Tibial nerve (tissue), 4 donors: ENCODE results near the gene COA6. TPM values are rescaled to one million over a fixed set of nuclear protein-coding genes. Genes with fewer than 3 reads are reported as not detected.

Experiments used
- DNase-seq, 2 donors: peaks; one replicate each; pipeline ENCODE4 v3.0.0-alpha.2; 2019; ENCODE audit warnings: low spot score in 2 of 2
- H3K27ac ChIP-seq, 4 donors: fragments of 200-600 bp; sonication (generic) in 3 of 4; one replicate each; pipeline ENCODE4 v1.5.1; 2017 to 2019; ENCODE audit warnings: mild to moderate bottlenecking in 1 of 4
- H3K27me3 ChIP-seq, 2 donors: fragments of 200-600 bp; sonication (generic) in 1 of 2; one replicate each; pipeline versions ENCODE4 v1.5.1 to v1.6.0; 2017 to 2019
- H3K36me3 ChIP-seq, 3 donors: fragments of 200-600 bp; sonication (generic); one replicate each; pipeline ENCODE4 v1.5.1; 2018 to 2019
- H3K4me1 ChIP-seq, 4 donors: fragments of 200-600 bp; sonication (generic) in 3 of 4; one replicate each; pipeline ENCODE4 v1.5.1; 2017 to 2019
- H3K4me3 ChIP-seq, 4 donors: fragments of 200-600 bp; sonication (generic) in 3 of 4; one replicate each; pipeline ENCODE4 v1.5.1; 2017 to 2019; ENCODE audit warnings: mild to moderate bottlenecking in 1 of 4, moderate library complexity in 1 of 4
- H3K9me3 ChIP-seq, 4 donors: fragments of 200-600 bp; sonication (generic) in 3 of 4; one replicate each; pipeline ENCODE4 v1.5.1; 2017 to 2019
- CTCF ChIP-seq, 5 experiments: fragments of 200-600 bp in 3 of 5; fragments of 450-650 bp in 2 of 5; sonication (generic) in 3 of 5; IDR thresholded peaks; one replicate each; pipeline ENCODE4 v1.5.1; 2016 to 2019; ENCODE audit warnings: antibody characterized with exemption in 5 of 5, mild to moderate bottlenecking in 3 of 5, moderate library complexity in 2 of 5
- EP300 ChIP-seq, 2 donors: sonication (generic); formaldehyde crosslinking; IDR thresholded peaks; one replicate each; pipeline ENCODE4 v1.6.1; 2017; ENCODE audit warnings: antibody characterized with exemption in 2 of 2, mild to moderate bottlenecking in 1 of 2
- POLR2A ChIP-seq, 2 donors: fragments of 450-650 bp; IDR thresholded peaks; one replicate each; pipeline ENCODE4 v1.6.1; 2017; ENCODE audit warnings: antibody characterized with exemption in 2 of 2, mild to moderate bottlenecking in 2 of 2, moderate library complexity in 2 of 2
- WGBS, 2 donors: methylation state at CpG; one replicate each; pipeline ENCODE4 v1.1.5; 2018; 5-methylcytosine and 5-hydroxymethylcytosine counted together
- total RNA-seq, 4 donors: library from RNA; depleted of rRNA; stranded (reverse); fragments of >200 nt; gene quantifications; one replicate each; pipeline ENCODE4 v1.1.0, GENCODE V29; 2016

COA6 gene
- total RNA-seq, 4 donors from 2014 or later = 11.1 to 25.6 (median 18.6) TPM

DNA sequence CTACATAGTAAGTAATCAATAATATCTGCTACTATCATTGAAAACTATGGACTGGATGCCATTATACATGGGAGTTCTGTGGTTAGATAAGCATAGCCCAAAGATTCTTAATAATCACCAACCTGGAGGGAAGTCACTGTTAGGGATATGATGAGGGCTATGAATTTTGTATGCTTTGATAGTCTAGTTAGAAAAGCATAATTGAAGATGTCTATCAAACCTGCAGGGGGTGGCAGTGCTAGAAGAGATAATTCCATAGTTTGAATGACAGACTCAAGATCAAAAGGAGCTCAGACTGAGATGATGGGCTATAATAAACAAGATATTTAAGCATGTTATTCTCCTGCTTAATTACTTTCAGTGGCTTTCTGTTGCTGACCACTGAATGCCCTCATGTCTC, 15.4 kb upstream of the COA6 start:
- H3K9me3 ChIP-seq = peaks cover 0 to 2% (median 0%) of the 10 kb centered on the region in 4 donors
- no peak for TF ChIP-seq CTCF (IDR thresholded peaks at IDR 0.05)
- TF ChIP-seq EP300 (IDR thresholded peaks at IDR 0.05) = no peak
- no peak for TF ChIP-seq POLR2A (IDR thresholded peaks at IDR 0.05)
- DNase-seq = no peak
- H3K4me1 ChIP-seq = no peaks in the 10 kb centered on the region
- H3K27ac ChIP-seq = no peak overlapping the region
- no peaks in the 10 kb centered on the region for H3K36me3 ChIP-seq
- no peaks in the 10 kb centered on the region for H3K27me3 ChIP-seq
- no peak overlapping the region for H3K4me3 ChIP-seq

- WGBS, 2 donors = 81 to 92% methylated on average over 3 of the region's 3 CpGs
- Histone ChIP-seq H3K9me3 (no peaks in the 10 kb centered on the region), H3K27me3 (no peaks in the 10 kb centered on the region), H3K4me3 (no peak overlapping the region), H3K27ac (no peak overlapping the region), H3K36me3 (no peaks in the 10 kb centered on the region), H3K4me1 (no peaks in the 10 kb centered on the region)
- no peak for DNase-seq
- TF ChIP-seq CTCF (IDR thresholded peaks at IDR 0.05) = no peak
- no peak for TF ChIP-seq EP300 (IDR thresholded peaks at IDR 0.05)
- TF ChIP-seq POLR2A (IDR thresholded peaks at IDR 0.05) = no peak
Observed at GRCh38 chr1:234361102-234361603, 12.1 kb upstream of the COA6 start.

DNA sequence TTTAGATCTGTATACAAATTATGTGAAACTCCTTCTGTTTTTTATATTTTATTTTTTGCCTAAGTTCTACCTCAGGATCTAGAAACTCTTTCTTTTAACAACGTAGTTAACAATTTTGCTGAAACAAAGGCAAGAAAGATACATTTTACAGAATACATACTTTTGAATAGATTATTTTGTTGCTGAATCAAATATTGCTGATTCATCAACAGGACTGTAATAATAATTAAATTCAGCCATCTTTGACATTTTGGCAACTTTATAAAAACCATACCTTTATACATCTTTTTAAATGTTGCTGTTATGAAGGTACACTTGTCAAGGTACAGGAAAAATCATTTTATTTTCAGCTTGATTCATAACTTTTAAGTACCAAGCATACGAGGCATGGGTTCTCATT, 10.7 kb upstream of the COA6 start:
- no peaks in the 10 kb centered on the region for H3K9me3 ChIP-seq
- H3K27ac ChIP-seq = no peak overlapping the region
- no peaks in the 10 kb centered on the region for H3K27me3 ChIP-seq
- no peaks in the 10 kb centered on the region for H3K36me3 ChIP-seq
- no peaks in the 10 kb centered on the region for H3K4me1 ChIP-seq
- TF ChIP-seq EP300 (IDR thresholded peaks at IDR 0.05) (no peak), CTCF (IDR thresholded peaks at IDR 0.05) (no peak), POLR2A (IDR thresholded peaks at IDR 0.05) (no peak)
- no peak for DNase-seq
- 58 to 67% methylated on average over 2 of the region's 2 CpGs for WGBS, 2 donors
- no peak overlapping the region for H3K4me3 ChIP-seq

DNA sequence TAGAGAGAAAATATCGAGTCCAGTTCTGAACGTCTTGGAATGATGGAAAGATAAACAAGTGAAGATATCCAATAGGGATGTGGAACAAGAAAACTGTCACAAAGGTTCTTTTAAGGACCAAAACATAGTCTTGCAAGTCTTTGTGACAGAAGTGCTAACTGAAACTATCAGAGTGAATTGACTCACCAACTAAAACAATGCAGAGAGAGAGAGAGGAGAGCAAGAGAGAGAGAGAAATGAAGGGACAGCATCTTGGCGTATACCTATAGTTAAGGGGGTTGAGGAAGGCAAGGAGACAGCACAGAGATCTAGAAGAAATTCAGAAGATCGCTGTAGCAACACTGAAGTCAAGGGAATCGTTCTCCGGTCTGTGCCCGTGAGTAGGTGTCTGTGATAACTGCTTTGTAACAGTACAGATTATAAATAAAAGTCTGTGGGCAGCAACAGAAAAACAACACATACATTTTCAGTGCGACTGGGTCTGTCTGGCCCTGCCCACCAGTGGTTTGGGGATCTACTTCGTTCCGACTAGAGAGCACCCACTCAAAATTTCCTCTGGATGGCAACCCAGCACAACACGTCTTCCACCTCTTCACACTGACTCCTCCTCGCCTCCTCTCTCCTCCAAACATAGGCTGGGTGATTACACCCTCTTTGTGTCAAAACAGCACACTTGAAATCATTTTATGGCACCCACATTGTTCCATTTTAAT, 4.8 kb upstream of the COA6 start:
- TF ChIP-seq POLR2A (IDR thresholded peaks at IDR 0.05) (no peak), CTCF (IDR thresholded peaks at IDR 0.05) (no peak), EP300 (IDR thresholded peaks at IDR 0.05) (no peak)

DNA sequence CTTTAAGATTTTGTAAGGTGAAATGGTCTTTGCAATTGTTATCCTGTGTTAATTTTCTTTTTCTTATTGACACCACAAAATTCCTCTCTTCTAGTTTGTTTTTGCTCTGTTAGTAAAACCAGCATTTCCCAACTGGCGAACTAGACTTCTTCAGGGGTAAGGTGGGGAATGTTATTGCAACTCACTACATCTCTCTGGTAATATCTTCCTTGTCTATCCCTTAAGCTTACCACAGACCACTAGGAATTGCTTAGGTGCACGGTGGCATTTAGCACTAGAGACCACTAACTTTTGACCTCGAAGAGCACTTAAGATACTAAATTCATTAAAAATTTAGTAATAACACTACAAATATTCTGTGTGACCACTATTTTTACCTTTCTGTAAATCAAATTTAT, 4.2 kb upstream of the COA6 start:
- no peaks in the 10 kb centered on the region for H3K36me3 ChIP-seq
- H3K4me1 ChIP-seq = peaks cover 0 to 12% (median 4%) of the 10 kb centered on the region in 4 donors
- no peaks in the 10 kb centered on the region for H3K27me3 ChIP-seq
- H3K9me3 ChIP-seq = no peaks in the 10 kb centered on the region
- H3K27ac ChIP-seq = no peak overlapping the region
- no peak overlapping the region for H3K4me3 ChIP-seq
- WGBS, 2 donors = 83 to 90% methylated on average over 3 of the region's 3 CpGs
- TF ChIP-seq CTCF (IDR thresholded peaks at IDR 0.05) (no peak), POLR2A (IDR thresholded peaks at IDR 0.05) (no peak), EP300 (IDR thresholded peaks at IDR 0.05) (no peak)
- DNase-seq = no peak

More for the DNA sequence above, 4.8 kb upstream of the COA6 start:
- no peak overlapping the region for H3K4me3 ChIP-seq
- no peaks in the 10 kb centered on the region for H3K36me3 ChIP-seq
- no peak for DNase-seq
- peaks cover 0 to 11% (median 4%) of the 10 kb centered on the region in 4 donors for H3K4me1 ChIP-seq
- H3K27ac ChIP-seq = no peak overlapping the region
- no peaks in the 10 kb centered on the region for H3K27me3 ChIP-seq
- H3K9me3 ChIP-seq = no peaks in the 10 kb centered on the region
- WGBS, 2 donors = 67 to 71% methylated on average over 12 of the region's 12 CpGs
